Tibial nerve (tissue), 4 donors: ENCODE results near the gene COL25A1. TPM values are rescaled to one million over a fixed set of nuclear protein-coding genes. Genes with fewer than 3 reads are reported as not detected.

Source experiments
- DNase-seq, 2 donors: peaks; one replicate each; pipeline ENCODE4 v3.0.0-alpha.2; 2019; ENCODE audit warnings: low spot score in 2 of 2
- H3K27ac ChIP-seq, 4 donors: fragments of 200-600 bp; sonication (generic) in 3 of 4; one replicate each; pipeline ENCODE4 v1.5.1; 2017 to 2019; ENCODE audit warnings: mild to moderate bottlenecking in 1 of 4
- H3K27me3 ChIP-seq, 2 donors: fragments of 200-600 bp; sonication (generic) in 1 of 2; one replicate each; pipeline versions ENCODE4 v1.5.1 to v1.6.0; 2017 to 2019
- H3K36me3 ChIP-seq, 3 donors: fragments of 200-600 bp; sonication (generic); one replicate each; pipeline ENCODE4 v1.5.1; 2018 to 2019
- H3K4me1 ChIP-seq, 4 donors: fragments of 200-600 bp; sonication (generic) in 3 of 4; one replicate each; pipeline ENCODE4 v1.5.1; 2017 to 2019
- H3K4me3 ChIP-seq, 4 donors: fragments of 200-600 bp; sonication (generic) in 3 of 4; one replicate each; pipeline ENCODE4 v1.5.1; 2017 to 2019; ENCODE audit warnings: mild to moderate bottlenecking in 1 of 4, moderate library complexity in 1 of 4
- H3K9me3 ChIP-seq, 4 donors: fragments of 200-600 bp; sonication (generic) in 3 of 4; one replicate each; pipeline ENCODE4 v1.5.1; 2017 to 2019
- CTCF ChIP-seq, 5 experiments: fragments of 200-600 bp in 3 of 5; fragments of 450-650 bp in 2 of 5; sonication (generic) in 3 of 5; IDR thresholded peaks; one replicate each; pipeline ENCODE4 v1.5.1; 2016 to 2019; ENCODE audit warnings: antibody characterized with exemption in 5 of 5, mild to moderate bottlenecking in 3 of 5, moderate library complexity in 2 of 5
- EP300 ChIP-seq, 2 donors: sonication (generic); formaldehyde crosslinking; IDR thresholded peaks; one replicate each; pipeline ENCODE4 v1.6.1; 2017; ENCODE audit warnings: antibody characterized with exemption in 2 of 2, mild to moderate bottlenecking in 1 of 2
- POLR2A ChIP-seq, 2 donors: fragments of 450-650 bp; IDR thresholded peaks; one replicate each; pipeline ENCODE4 v1.6.1; 2017; ENCODE audit warnings: antibody characterized with exemption in 2 of 2, mild to moderate bottlenecking in 2 of 2, moderate library complexity in 2 of 2
- whole genome bisulfite sequencing, 2 donors: methylation state at CpG; one replicate each; pipeline ENCODE4 v1.1.5; 2018; 5-methylcytosine and 5-hydroxymethylcytosine counted together
- total RNA-seq, 4 donors: library from RNA; depleted of rRNA; stranded (reverse); fragments of >200 nt; gene quantifications; one replicate each; pipeline ENCODE4 v1.1.0, GENCODE V29; 2016

The COL25A1 gene
- total RNA-seq, 4 donors from 2014 or later = 1.5 to 4.1 (median 2.3) TPM

- WGBS, 2 donors = 46 to 48% methylated on average over 8 of the region's 8 CpGs
- DNase-seq = no peak
- no peaks in the 10 kb centered on the region for H3K27me3 ChIP-seq
- no peaks in the 10 kb centered on the region for H3K9me3 ChIP-seq
- no peak overlapping the region for H3K27ac ChIP-seq
- no peak overlapping the region for H3K4me3 ChIP-seq
- no peaks in the 10 kb centered on the region for H3K36me3 ChIP-seq
- TF ChIP-seq POLR2A (IDR thresholded peaks at IDR 0.05) (no peak), EP300 (IDR thresholded peaks at IDR 0.05) (no peak), CTCF (IDR thresholded peaks at IDR 0.05) (no peak)
- H3K4me1 ChIP-seq = no peaks in the 10 kb centered on the region
Measured at GRCh38 chr4:108889696-108890483, 412.6 kb downstream of the COL25A1 start.

GRCh38 chr4:108888769-108889168 lies 413.7 kb downstream of the COL25A1 start:
- Histone ChIP-seq H3K27me3 (no peaks in the 10 kb centered on the region), H3K4me1 (no peaks in the 10 kb centered on the region), H3K36me3 (no peaks in the 10 kb centered on the region), H3K4me3 (no peak overlapping the region), H3K9me3 (no peaks in the 10 kb centered on the region), H3K27ac (no peak overlapping the region)
- WGBS, 2 donors = 48 to 50% methylated on average over 1 of the region's 1 CpG
- TF ChIP-seq EP300 (IDR thresholded peaks at IDR 0.05) = no peak
- TF ChIP-seq CTCF (IDR thresholded peaks at IDR 0.05) = no peak
- TF ChIP-seq POLR2A (IDR thresholded peaks at IDR 0.05) = no peak
- no peak for DNase-seq

- 52 to 82% methylated on average over 5 of the region's 5 CpGs for WGBS, 2 donors
- Histone ChIP-seq H3K27me3 (no peaks in the 10 kb centered on the region), H3K4me1 (no peaks in the 10 kb centered on the region), H3K27ac (no peak overlapping the region), H3K36me3 (no peaks in the 10 kb centered on the region), H3K9me3 (no peaks in the 10 kb centered on the region), H3K4me3 (no peak overlapping the region)
- no peak for DNase-seq
- no peak for TF ChIP-seq EP300 (IDR thresholded peaks at IDR 0.05)
- TF ChIP-seq POLR2A (IDR thresholded peaks at IDR 0.05) = no peak
- no peak for TF ChIP-seq CTCF (IDR thresholded peaks at IDR 0.05)
Measured at GRCh38 chr4:108887034-108887433, 415.4 kb downstream of the COL25A1 start.

GRCh38 chr4:108885211-108885610 lies 417.2 kb downstream of the COL25A1 start:
- Histone ChIP-seq H3K27me3 (no peaks in the 10 kb centered on the region), H3K9me3 (no peaks in the 10 kb centered on the region), H3K36me3 (no peaks in the 10 kb centered on the region), H3K4me1 (no peaks in the 10 kb centered on the region), H3K27ac (no peak overlapping the region), H3K4me3 (no peak overlapping the region)
- DNase-seq = no peak
- WGBS, 2 donors = 8 to 20% methylated on average over 1 of the region's 1 CpG
- TF ChIP-seq POLR2A (IDR thresholded peaks at IDR 0.05) = no peak
- no peak for TF ChIP-seq EP300 (IDR thresholded peaks at IDR 0.05)
- TF ChIP-seq CTCF (IDR thresholded peaks at IDR 0.05) = no peak

GRCh38 chr4:108884596-108884995 lies 417.9 kb downstream of the COL25A1 start:
- no peak for DNase-seq
- TF ChIP-seq CTCF (IDR thresholded peaks at IDR 0.05) (no peak), POLR2A (IDR thresholded peaks at IDR 0.05) (no peak)
- Histone ChIP-seq H3K27me3 (no peaks in the 10 kb centered on the region), H3K27ac (no peak overlapping the region), H3K4me3 (no peak overlapping the region), H3K4me1 (no peaks in the 10 kb centered on the region), H3K36me3 (no peaks in the 10 kb centered on the region), H3K9me3 (no peaks in the 10 kb centered on the region)
